Lower leg skin (tissue), 4 donors: Measurements from ENCODE around the gene HIBCH. TPM values are rescaled to one million over a fixed set of nuclear protein-coding genes. Genes with fewer than 3 reads are reported as not detected.

ENCODE experiments used
- DNase-seq, 2 donors: peaks; one replicate each; pipeline ENCODE4 v3.0.0-alpha.2; 2019; ENCODE audit warnings: low spot score in 2 of 2
- H3K4me3 ChIP-seq: fragments of 200-600 bp; sonication (generic); 2 replicates; pipeline ENCODE4 v1.5.1; 2017; ENCODE audit warnings: mild to moderate bottlenecking, low read depth; ENCODE audit not compliant: poor library complexity, severe bottlenecking
- CTCF ChIP-seq, 3 donors: fragments of 450-650 bp; IDR thresholded peaks; one replicate each; pipeline ENCODE4 v1.5.1; 2016; ENCODE audit warnings: antibody characterized with exemption in 3 of 3, mild to moderate bottlenecking in 3 of 3, moderate library complexity in 2 of 3
- POLR2A ChIP-seq, 2 donors: fragments of 450-650 bp; IDR thresholded peaks; one replicate each; pipeline ENCODE4 v1.6.1; 2016 to 2017; ENCODE audit warnings: antibody characterized with exemption in 2 of 2, mild to moderate bottlenecking in 1 of 2, moderate library complexity in 1 of 2
- WGBS, 2 donors: methylation state at CpG; one replicate each; pipeline ENCODE4 v1.1.5; 2018; 5-methylcytosine and 5-hydroxymethylcytosine counted together
- intact Hi-C: fragments of 100-400 bp; cut with DNase I; formaldehyde crosslinking; loops from one replicate; pipeline ENCODE4 v1.15.0; 2023; ENCODE audit warnings: low total_unique reads
- total RNA-seq, 4 donors: library from RNA; depleted of rRNA; stranded (reverse); fragments of >200 nt; gene quantifications; one replicate each; pipeline ENCODE4 v1.1.0, GENCODE V29; 2016

HIBCH gene
- total RNA-seq, 4 donors from 2014 or later, result 10.0 to 21.4 (median 18.4) TPM

DNA sequence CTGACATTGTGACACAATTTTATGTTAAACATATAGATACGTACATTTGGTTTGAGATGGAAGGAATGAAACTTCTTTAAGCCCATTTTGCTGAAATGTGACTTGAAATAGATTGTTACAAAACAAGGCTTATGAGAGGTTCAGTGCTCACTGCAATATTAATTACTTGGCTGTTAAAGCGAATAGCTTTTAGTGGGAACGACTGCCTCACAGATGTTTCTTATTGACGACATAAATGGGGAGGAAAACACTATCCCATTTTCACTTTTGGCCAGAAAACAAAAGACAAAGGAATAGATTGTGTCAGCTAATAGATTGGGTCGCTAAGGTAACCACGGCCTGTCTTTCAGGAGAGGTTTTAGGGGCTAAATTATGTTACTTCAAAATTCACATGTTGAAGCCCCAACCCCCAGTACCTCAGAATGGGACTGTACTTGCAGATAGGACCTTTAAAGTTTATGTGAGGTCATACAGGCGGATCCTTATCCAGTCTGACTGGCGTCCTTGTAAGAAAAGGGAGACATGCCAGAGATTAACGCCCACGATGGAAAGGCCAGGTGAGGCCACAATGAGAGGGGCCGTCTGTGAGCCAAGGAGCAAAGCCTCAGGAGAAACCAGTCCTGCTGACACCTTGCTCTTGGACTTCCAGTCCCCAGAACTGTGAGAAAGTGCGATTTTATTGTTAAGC lies 34.5 kb upstream of the HIBCH start:
- no peak overlapping the region for H3K4me3 ChIP-seq
- intact Hi-C loops, result no loop called here
- no peak for DNase-seq
- WGBS, 2 donors, result 38 to 40% methylated on average over 12 of the region's 12 CpGs
- TF ChIP-seq CTCF (IDR thresholded peaks at IDR 0.05) (no peak), POLR2A (IDR thresholded peaks at IDR 0.05) (no peak)

GRCh38 chr2:190353537-190353899 lies 33.9 kb upstream of the HIBCH start:
- TF ChIP-seq POLR2A (IDR thresholded peaks at IDR 0.05) (no peak), CTCF (IDR thresholded peaks at IDR 0.05) (no peak)
- intact Hi-C loops, result no loop called here
- H3K4me3 ChIP-seq, result no peak overlapping the region
- DNase-seq, result no peak

DNA sequence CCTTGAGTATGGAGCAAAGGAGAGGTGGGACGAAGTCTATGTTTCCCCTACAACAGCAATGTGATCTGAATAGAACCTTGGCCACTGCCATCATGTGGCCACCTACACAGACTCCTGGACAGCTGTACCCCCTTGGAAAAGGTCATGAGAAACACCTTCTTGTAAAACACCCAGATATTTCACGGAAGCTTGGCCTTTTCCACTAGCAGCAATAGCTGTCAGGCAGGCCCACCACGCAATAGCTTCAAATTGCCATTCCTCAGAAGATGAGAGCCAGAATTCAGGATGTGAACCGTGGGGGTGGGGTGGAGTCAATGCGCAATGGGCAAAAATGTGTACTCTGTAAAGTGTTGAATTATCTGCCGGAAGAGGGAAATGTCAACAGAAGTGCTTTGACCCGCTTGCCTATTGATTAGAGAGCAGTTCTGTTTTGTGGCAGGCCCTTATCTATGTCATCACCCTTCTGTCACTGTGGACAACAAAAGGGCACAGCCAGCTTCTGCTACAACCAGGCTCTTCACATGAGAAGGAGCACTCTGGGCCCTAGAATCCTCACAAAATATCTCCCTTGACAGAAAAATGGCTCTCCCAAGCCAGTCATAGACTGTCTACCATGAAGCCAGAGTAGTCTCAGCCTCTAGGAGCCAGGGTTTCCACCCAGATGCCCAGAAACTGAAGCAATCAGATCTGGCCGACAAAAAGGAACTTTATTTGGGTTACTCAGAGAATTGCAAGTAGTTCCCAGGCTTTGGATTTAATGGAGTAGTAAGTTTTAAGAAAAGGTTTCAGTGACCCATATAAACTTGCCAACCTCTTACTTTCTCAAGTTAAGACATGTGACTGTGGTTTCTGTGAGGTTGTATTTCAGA lies 33.3 kb upstream of the HIBCH start:
- 71 to 75% methylated on average over 8 of the region's 8 CpGs for WGBS, 2 donors
- DNase-seq, result no peak
- no peak overlapping the region for H3K4me3 ChIP-seq
- intact Hi-C loops, result no loop called here
- TF ChIP-seq POLR2A (IDR thresholded peaks at IDR 0.05), result no peak
- no peak for TF ChIP-seq CTCF (IDR thresholded peaks at IDR 0.05)

- WGBS, 2 donors, result 61 to 71% methylated on average over 3 of the region's 3 CpGs
These were observed 32.3 kb upstream of the HIBCH start for GRCh38 chr2:190351955-190352354.

GRCh38 chr2:190350371-190350770 lies 30.7 kb upstream of the HIBCH start:
- intact Hi-C loops, result no loop called here
- no peak for DNase-seq

More at GRCh38 chr2:190351955-190352354, 32.3 kb upstream of the HIBCH start:
- intact Hi-C loops, result no loop called here
- H3K4me3 ChIP-seq, result no peak overlapping the region
- DNase-seq, result no peak
- no peak for TF ChIP-seq POLR2A (IDR thresholded peaks at IDR 0.05)
- TF ChIP-seq CTCF (IDR thresholded peaks at IDR 0.05), result no peak

More at GRCh38 chr2:190350371-190350770, 30.7 kb upstream of the HIBCH start:
- TF ChIP-seq CTCF (IDR thresholded peaks at IDR 0.05) (no peak), POLR2A (IDR thresholded peaks at IDR 0.05) (no peak)
- no peak overlapping the region for H3K4me3 ChIP-seq
